Liver (tissue), 9 donors: ENCODE results near the gene TFB1M. TPM values are rescaled to one million over a fixed set of nuclear protein-coding genes. Genes with fewer than 3 reads are reported as not detected.

Experiments
- DNase-seq: peaks from one replicate; pipeline ENCODE4 v3.0.0-alpha.2; 2017; ENCODE audit warnings: low spot score
- H3K27ac ChIP-seq, 2 donors: one replicate each; pipeline ENCODE4 v1.7.0; 2013; ENCODE audit warnings: inconsistent platforms in 2 of 2, low read length in 2 of 2, control low read depth in 1 of 2, low read depth in 1 of 2, mild to moderate bottlenecking in 1 of 2
- H3K27me3 ChIP-seq, 4 donors: one replicate each; pipeline versions ENCODE4 v1.6.1 to v1.7.0; 2013; ENCODE audit warnings: low read length in 3 of 4, inconsistent platforms in 1 of 4, mild to moderate bottlenecking in 1 of 4, moderate library complexity in 1 of 4; ENCODE audit not compliant: control insufficient read depth in 4 of 4, insufficient read depth in 4 of 4
- H3K36me3 ChIP-seq, 4 donors: one replicate each; pipeline versions ENCODE4 v1.6.1 to v1.7.0; 2013; ENCODE audit warnings: low read length in 3 of 4, mild to moderate bottlenecking in 3 of 4, low read depth in 1 of 4, moderate library complexity in 1 of 4; ENCODE audit not compliant: control insufficient read depth in 4 of 4, insufficient read depth in 3 of 4
- H3K4me1 ChIP-seq, 4 donors: one replicate each; pipeline versions ENCODE4 v1.6.1 to v1.7.0; 2013; ENCODE audit warnings: low read length in 3 of 4, mild to moderate bottlenecking in 3 of 4, moderate library complexity in 1 of 4; ENCODE audit not compliant: control insufficient read depth in 4 of 4, insufficient read depth in 4 of 4
- H3K4me3 ChIP-seq, 3 donors: one replicate each; pipeline versions ENCODE4 v1.6.1 to v1.7.0; 2013; ENCODE audit warnings: low read length in 3 of 3, control low read depth in 1 of 3, low read depth in 1 of 3, mild to moderate bottlenecking in 1 of 3
- H3K9ac ChIP-seq, 2 donors: one replicate each; pipeline ENCODE4 v1.7.0; 2013; ENCODE audit warnings: low read length in 2 of 2, mild to moderate bottlenecking in 2 of 2, moderate library complexity in 2 of 2, control low read depth in 1 of 2, low read depth in 1 of 2
- H3K9me3 ChIP-seq, 4 donors: one replicate each; pipeline versions ENCODE4 v1.6.1 to v1.7.0; 2013; ENCODE audit warnings: low read length in 3 of 4; ENCODE audit not compliant: control insufficient read depth in 4 of 4
- ATF3 ChIP-seq: IDR thresholded peaks from 2 replicates; pipeline ENCODE4 v1.6.1; 2016; ENCODE audit warnings: antibody characterized with exemption
- CTCF ChIP-seq: fragments of 150-350 bp; IDR thresholded peaks from 2 replicates; pipeline ENCODE4 v1.5.1; 2017; ENCODE audit warnings: improper control_type of control experiment, low read depth, low read length; ENCODE audit not compliant: missing input control
- EGR1 ChIP-seq, 2 donors: IDR thresholded peaks; 2 replicates each; pipeline ENCODE4 v1.6.1; 2016 to 2018; ENCODE audit warnings: antibody characterized with exemption in 2 of 2, low read depth in 2 of 2
- FOXA1 ChIP-seq: IDR thresholded peaks from 2 replicates; pipeline ENCODE4 v1.6.1; 2016; ENCODE audit warnings: antibody characterized with exemption
- FOXA2 ChIP-seq: IDR thresholded peaks from 2 replicates; pipeline ENCODE4 v1.6.1; 2016; ENCODE audit warnings: antibody characterized with exemption
- GABPA ChIP-seq, 2 donors: IDR thresholded peaks in 1 of 2; conservative IDR thresholded peaks in 1 of 2; 2 replicates each; pipeline ENCODE4 v1.6.1; 2016; ENCODE audit warnings: antibody characterized with exemption in 2 of 2, mild to moderate bottlenecking in 1 of 2, moderate library complexity in 1 of 2
- HNF4G ChIP-seq: IDR thresholded peaks from 2 replicates; pipeline ENCODE4 v1.6.1; 2016; ENCODE audit warnings: antibody characterized with exemption
- JUND ChIP-seq, 2 donors: IDR thresholded peaks; 2 replicates each; pipeline ENCODE4 v1.6.1; 2016; ENCODE audit warnings: antibody characterized with exemption in 2 of 2
- MAX ChIP-seq: IDR thresholded peaks from 2 replicates; pipeline ENCODE4 v1.6.1; 2016; ENCODE audit warnings: antibody characterized with exemption
- NR2F2 ChIP-seq: IDR thresholded peaks from 2 replicates; pipeline ENCODE4 v1.6.1; 2016; ENCODE audit warnings: antibody characterized with exemption
- RAD21 ChIP-seq, 2 donors: IDR thresholded peaks; 2 replicates each; pipeline ENCODE4 v1.6.1; 2016; ENCODE audit warnings: antibody characterized with exemption in 2 of 2, mild to moderate bottlenecking in 2 of 2
- REST ChIP-seq: IDR thresholded peaks from 2 replicates; pipeline ENCODE4 v1.6.1; 2016; ENCODE audit warnings: antibody characterized with exemption, mild to moderate bottlenecking
- RXRA ChIP-seq, 2 donors: IDR thresholded peaks; 2 replicates each; pipeline ENCODE4 v1.6.1; 2017 to 2018; ENCODE audit warnings: antibody characterized with exemption in 2 of 2, mild to moderate bottlenecking in 1 of 2
- TAF1 ChIP-seq: conservative IDR thresholded peaks from 2 replicates; pipeline ENCODE4 v1.6.1; 2016; ENCODE audit warnings: antibody characterized with exemption, mild to moderate bottlenecking
- YY1 ChIP-seq: IDR thresholded peaks from 2 replicates; pipeline ENCODE4 v1.6.1; 2016; ENCODE audit warnings: antibody characterized with exemption, mild to moderate bottlenecking
- WGBS: extraction: QIAGEN DNeasy Blood & Tissue Kit; methylation state at CpG from one replicate; pipeline ENCODE4 v1.1.7; 2013; 5-methylcytosine and 5-hydroxymethylcytosine counted together
- polyA plus RNA-seq, 2 donors: library from polyadenylated mRNA; stranded (reverse) in 1 of 2; unstranded in 1 of 2; fragments of 200-250 nt in 1 of 2; fragments of >200 nt in 1 of 2; fragmentation: Nextera tagmentation in 1 of 2; extraction: Ambion mirVana in 1 of 2; gene quantifications; one replicate each; pipeline versions ENCODE4 v1.2.1 to v1.2.3, GENCODE V29; 2013 to 2015
- total RNA-seq, 2 donors: library from RNA; depleted of rRNA; stranded (reverse); fragments of >200 nt; gene quantifications; one replicate each; pipeline ENCODE4 v1.2.3, GENCODE V29; 2014
- donor health status: healthy.
- donor health status: healthy.
- donor health status: healthy.
- donor health status: healthy.
- donor health status: healthy.

The TFB1M gene
- total and polyA plus RNA-seq, 4 donors: 9.2 to 17.0 (median 12.6) TPM

GRCh38 chr6:155250701-155251381 lies 63.4 kb downstream of the TFB1M start:
- Histone ChIP-seq H3K9me3 (no peaks in the 10 kb centered on the region), H3K4me1 (no peaks in the 10 kb centered on the region), H3K27ac (no peak overlapping the region), H3K27me3 (no peaks in the 10 kb centered on the region), H3K36me3 (peaks cover 0 to 27% (median 11%) of the 10 kb centered on the region in 4 donors), H3K4me3 (no peak overlapping the region), H3K9ac (no peak overlapping the region)
- DNase-seq: no peak
- WGBS: 94% methylated on average over 10 of the region's 10 CpGs
- TF ChIP-seq NR2F2 (no peak), MAX (no peak), RAD21 (IDR thresholded peaks at IDR 0.05) (no peak), HNF4G (no peak), EGR1 (IDR thresholded peaks at IDR 0.05; ENCODE audit: low read depth in 2 of 2) (no peak)

GRCh38 chr6:155248008-155249001 lies 66.0 kb downstream of the TFB1M start:
- WGBS: 89% methylated on average over 30 of the region's 30 CpGs
- H3K4me1 ChIP-seq: no peaks in the 10 kb centered on the region
- H3K4me3 ChIP-seq: no peak overlapping the region
- TF ChIP-seq TAF1 (no peak), REST (no peak), MAX (no peak), JUND (IDR thresholded peaks at IDR 0.05) (no peak), ATF3 (no peak), RXRA (IDR thresholded peaks at IDR 0.05) (no peak), EGR1 (IDR thresholded peaks at IDR 0.05; ENCODE audit: low read depth in 2 of 2) (no peak), FOXA2 (no peak), FOXA1 (no peak), HNF4G (no peak), RAD21 (IDR thresholded peaks at IDR 0.05) (peak; percentile 61 to 71), NR2F2 (no peak), CTCF (peak; percentile 33), YY1 (no peak), GABPA (IDR thresholded peaks at IDR 0.05 in 1 of 2, conservative IDR thresholded peaks at IDR 0.05 in 1 of 2) (no peak)
- no peak overlapping the region for H3K27ac ChIP-seq
- no peaks in the 10 kb centered on the region for H3K27me3 ChIP-seq
- DNase-seq: no peak
- no peak overlapping the region for H3K9ac ChIP-seq
- peaks cover 0 to 13% (median under 1%) of the 10 kb centered on the region in 4 donors for H3K36me3 ChIP-seq
- no peaks in the 10 kb centered on the region for H3K9me3 ChIP-seq
